Erythroblast (primary cell): ENCODE results near the gene LYZ.

Source experiments
- DNase-seq, 2 experiments: peaks; one replicate each; lab custom pipeline; 2025; lab: John Stamatoyannopoulos, UW
- GATA1 ChIP-seq: IDR thresholded peaks from 2 replicates; pipeline ENCODE4 v1.6.1; 2011; ENCODE audit warnings: low read depth, mild to moderate bottlenecking, control low read depth, low read length, moderate library complexity
- POLR2A ChIP-seq: IDR thresholded peaks from 2 replicates; pipeline ENCODE4 v1.6.1; 2011; ENCODE audit warnings: mild to moderate bottlenecking, low read length

Gene LYZ

DNA sequence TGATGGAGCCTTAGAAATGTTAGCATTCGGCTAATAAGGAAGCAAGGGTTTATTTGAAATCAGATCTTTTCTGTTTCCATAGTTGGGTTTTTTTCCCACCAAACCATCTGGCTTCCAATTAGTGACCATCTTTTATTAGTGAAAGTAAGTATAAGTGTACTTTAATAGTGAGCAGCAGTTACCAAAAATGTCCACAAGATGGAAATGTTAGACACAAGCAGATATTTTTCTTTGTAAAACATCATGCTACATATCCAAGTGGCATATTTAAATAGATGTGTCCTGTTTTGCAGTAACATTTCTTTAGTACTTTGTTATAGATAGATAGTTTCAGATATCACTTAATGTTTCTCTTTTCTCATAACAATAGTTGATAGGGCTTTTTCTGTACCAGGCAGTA lies 40.2 kb downstream of the LYZ start:
- TF ChIP-seq POLR2A = no peak
- no peak for TF ChIP-seq GATA1
- DNase-seq = peak; percentile 39 to 46

DNA sequence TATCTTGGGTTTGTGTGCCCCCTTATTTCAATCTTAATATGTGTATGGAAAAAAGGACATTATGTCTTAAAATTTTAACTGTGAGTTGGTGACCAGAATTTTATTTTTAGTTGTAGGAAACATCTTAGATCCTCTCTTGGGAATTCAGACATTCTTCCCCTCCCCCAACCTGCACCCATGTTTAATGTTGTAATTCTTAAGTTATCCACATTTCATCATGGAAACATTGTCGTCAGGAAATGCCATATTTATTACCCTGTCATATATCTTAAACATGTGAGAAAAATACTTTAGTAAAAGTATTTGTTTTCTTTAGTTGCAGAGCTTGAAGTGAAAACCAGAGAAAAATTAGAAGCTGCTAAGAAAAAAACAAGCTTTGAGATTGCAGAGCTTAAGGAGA lies 41.6 kb downstream of the LYZ start:
- no peak for DNase-seq
- no peak for TF ChIP-seq POLR2A
- no peak for TF ChIP-seq GATA1

DNA sequence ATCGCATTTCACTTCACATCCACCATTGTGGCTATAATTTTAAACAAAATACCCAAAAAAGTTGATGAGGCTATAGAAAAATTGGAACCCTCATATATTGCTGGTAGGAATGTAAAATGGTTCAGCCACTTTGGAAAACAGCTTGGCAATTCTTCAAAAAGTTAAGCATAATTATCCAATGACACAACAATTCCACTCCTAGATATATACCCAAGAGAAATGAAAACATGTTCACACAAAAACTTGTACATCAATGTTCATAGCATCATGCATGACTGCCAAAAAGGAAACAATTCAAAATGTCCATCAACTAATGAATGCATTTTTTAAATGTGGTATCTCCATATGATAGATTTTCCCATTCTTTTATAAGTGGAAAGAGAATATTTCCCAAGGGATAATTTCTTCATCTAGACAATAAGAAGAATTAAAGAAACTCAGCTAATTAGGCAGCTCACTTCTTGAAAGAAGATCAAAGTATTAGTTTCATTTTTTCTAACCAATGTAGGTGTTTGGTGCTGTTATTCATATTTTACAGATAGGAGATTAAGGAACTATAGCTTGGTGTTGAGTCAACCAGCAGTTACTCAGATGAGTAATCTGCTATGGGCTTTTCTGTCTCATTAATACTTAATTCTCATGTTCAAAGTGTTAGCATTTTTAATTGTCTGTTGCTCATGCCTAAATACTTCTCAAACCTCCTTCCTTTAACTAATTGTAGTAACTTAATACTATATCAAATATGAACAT lies 44.2 kb downstream of the LYZ start:
- no peak for TF ChIP-seq GATA1
- DNase-seq = no peak

DNA sequence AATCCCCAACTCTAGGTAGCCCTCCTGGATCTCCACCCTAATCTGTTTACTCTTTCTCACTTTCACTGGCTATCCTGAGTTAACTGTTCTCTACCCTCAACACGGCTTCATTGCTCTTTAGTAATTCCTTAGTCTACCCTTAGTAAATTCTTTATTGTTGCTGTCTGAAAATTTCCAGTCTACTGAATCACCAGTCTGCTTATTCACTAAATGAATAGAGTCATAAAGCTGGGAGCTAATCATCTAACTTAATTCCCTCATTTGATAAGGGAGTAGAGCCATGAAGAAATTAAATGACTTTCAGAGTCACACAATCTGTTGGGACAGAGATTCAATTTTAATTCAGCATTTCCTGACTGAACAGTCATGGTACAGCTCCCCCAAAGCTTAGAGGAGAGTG lies 47.9 kb downstream of the LYZ start:
- TF ChIP-seq POLR2A (no peak), GATA1 (no peak)

DNA sequence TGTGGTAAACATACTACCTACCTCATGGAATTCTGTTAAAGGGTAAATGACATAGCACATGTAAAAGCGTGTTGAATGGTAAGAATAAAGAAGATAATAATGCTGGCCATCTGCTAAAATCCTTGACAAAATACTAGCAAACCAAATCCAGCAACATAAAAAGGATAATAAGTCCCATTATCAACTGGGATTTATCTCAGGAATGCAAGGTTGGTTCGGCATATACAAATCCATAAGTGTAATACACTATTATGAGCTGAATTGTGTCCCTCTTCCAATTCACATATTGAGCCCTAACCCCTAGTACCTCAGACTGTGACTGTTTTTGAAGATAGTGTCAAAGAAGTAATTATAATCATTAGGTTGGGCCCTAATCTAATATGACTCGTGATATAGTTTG lies 48.8 kb downstream of the LYZ start:
- peak; percentile 19 to 26 for DNase-seq
- no peak for TF ChIP-seq GATA1
- TF ChIP-seq POLR2A = no peak

More for the DNA sequence above, 47.9 kb downstream of the LYZ start:
- DNase-seq = no peak

DNA sequence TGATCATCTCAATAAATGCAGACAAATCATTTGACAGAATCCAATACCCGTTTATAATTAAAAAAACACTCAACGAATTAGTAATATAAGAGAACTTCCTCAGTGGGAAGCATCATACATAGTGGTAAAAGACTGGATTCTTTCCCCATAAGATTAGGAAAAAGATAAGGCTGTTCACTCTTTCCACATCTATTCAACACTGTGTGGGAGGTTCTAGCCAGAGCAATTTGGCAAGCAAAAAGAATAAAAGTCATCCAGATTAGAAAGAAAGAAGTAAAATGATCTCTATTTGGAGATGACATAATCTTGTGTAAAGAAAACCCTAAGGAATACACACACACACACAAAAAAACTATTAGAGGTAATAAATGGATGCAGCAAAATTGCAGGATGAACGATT lies 49.8 kb downstream of the LYZ start:
- no peak for DNase-seq
- TF ChIP-seq GATA1 = no peak
- no peak for TF ChIP-seq POLR2A

DNA sequence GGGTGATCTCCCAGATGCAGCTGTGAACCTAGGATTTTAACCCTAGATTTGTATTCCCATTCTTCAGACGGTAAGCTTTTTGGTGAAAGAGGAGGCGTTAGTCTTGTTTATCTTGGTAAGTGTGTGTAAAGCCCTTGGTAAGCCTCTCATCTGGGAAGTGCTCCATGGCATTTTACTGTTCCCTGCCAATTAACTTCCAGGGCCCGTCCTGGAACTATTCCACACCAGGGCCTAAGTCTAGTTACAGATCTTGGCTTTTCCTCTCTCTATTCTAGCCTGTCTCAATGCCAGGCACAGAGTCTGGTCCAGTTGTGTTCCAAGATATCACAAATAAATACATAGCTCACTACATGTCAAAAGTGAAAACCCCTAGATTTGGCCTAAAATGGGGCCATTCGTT lies 53.8 kb downstream of the LYZ start:
- TF ChIP-seq POLR2A (no peak), GATA1 (no peak)
- DNase-seq = no peak
